ENCODE results near the gene TEDC1.

TEDC1 gene

DNA sequence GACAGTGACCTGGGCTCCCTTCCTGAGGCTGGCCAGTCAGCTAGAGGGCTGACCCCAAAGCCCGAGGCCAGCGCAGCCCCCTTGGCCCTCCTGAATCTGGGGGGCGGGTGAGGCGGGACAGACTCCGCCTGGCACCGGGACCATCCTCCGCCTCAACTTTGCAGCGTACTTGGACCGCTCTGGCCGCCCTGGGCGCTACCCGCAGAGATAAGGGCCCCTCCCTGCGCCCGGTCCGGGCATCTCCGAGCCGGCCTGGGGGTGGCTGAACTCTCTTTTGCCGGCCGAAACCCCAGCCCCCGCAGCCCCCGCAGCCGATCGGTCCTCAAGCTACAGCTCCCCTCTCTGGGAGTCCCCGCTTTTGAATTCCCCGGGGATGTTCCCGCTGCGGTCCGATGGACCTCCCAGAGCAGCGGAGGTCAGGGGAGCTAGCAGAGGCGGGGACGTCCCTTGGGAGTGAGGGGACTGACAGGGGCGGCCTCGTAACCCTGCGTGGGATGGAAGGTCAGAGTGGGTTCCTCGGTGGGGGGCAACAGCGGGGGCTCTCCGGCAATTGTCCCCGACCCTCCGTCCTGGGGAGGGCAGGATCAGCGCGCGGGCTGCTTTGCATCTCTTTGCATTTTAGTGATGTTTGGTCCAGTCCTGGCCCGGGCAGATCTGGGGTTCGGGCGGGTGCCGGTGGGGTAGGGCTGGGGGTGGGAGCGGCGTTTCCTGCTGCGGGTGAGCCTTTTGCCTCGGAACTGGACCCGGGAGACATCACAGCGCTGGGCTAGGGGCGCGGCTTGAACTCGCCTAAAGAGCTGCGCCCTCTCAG, 4.7 kb upstream of the TEDC1 start, which contains the start of gene CRIP1:
CRIP1 (plus strand) TSS at position 724 of the 811 bp plus-strand sequence. CDS start 374 bp downstream, outside the sequence.
- DNase-seq: no peak

DNA sequence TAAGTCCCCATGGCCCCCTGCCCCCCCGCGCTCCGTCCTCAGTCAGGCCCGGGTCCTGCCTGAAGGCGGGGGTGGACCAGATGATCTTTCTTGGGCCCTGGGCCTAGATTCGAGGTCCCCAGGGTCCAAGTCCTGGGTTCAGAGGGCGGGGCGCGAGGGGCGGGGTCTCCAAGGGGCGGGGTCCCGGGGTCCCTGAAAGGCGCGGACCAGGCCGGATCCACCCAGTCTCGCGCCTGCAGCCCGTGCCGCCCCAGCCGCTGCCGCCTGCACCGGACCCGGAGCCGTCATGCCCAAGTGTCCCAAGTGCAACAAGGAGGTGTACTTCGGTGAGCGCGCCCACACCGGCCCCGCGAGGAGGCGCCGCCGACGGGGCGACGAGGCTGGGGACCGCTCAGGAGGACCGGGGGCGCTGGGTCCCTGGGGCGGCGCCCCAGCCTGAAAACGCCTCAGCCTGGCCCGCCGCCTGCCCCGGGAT, 4.0 kb upstream of the TEDC1 start:
- DNase-seq: peak; percentile 77

DNA sequence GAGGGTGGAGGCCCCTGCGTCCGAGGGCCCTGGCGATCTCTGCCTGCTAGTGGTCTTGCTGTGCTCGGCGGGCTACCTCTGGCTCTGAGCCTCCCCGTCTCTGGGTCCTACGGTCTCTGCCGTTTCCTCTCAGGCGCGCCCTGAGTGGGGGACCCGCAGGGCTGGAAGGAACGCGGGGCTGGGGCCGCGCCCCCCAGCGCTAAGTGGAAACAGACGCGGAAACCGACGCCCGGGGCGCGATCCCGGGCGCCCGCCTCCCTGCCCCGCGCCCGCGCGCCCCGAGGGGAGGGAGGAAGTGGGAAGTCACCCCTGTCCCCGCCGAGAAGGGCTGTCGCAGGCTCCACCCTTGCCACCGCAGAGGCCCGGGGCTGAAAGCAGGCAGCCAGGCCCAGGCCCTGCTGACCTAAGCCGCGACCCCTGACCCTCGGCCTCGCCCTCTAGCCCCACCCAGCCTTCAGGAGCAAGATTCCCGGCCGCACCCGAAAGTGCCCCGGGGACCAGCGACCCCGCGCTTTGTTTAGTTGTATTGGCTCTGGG, 3.5 kb upstream of the TEDC1 start:
- DNase-seq: peak; percentile 81

DNA sequence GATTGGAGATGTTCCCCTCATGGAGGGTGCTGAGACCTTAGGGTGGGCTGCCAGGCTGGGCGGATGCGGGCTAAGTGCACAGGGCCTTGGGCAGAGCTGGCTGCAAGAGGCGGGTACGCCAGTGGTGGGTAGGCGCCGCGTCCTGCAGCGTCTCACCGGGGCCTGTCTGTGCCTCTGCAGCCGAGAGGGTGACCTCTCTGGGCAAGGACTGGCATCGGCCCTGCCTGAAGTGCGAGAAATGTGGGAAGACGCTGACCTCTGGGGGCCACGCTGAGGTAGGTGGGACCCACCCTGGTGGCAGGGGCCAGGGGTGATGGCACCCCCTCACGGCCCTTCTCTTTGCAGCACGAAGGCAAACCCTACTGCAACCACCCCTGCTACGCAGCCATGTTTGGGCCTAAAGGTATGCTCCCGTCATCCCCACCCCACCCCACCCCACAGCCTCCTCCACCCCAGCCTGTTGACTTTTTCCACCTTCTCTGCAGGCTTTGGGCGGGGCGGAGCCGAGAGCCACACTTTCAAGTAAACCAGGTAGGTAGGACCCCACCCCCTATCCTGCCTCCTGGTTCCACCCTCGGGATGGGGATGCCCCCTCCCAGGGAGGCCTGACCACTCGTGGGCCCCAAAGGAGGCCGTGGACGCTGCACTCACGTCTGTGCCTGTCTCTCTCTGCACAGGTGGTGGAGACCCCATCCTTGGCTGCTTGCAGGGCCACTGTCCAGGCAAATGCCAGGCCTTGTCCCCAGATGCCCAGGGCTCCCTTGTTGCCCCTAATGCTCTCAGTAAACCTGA, 2.9 kb upstream of the TEDC1 start:
- peak; percentile 67 for DNase-seq

DNA sequence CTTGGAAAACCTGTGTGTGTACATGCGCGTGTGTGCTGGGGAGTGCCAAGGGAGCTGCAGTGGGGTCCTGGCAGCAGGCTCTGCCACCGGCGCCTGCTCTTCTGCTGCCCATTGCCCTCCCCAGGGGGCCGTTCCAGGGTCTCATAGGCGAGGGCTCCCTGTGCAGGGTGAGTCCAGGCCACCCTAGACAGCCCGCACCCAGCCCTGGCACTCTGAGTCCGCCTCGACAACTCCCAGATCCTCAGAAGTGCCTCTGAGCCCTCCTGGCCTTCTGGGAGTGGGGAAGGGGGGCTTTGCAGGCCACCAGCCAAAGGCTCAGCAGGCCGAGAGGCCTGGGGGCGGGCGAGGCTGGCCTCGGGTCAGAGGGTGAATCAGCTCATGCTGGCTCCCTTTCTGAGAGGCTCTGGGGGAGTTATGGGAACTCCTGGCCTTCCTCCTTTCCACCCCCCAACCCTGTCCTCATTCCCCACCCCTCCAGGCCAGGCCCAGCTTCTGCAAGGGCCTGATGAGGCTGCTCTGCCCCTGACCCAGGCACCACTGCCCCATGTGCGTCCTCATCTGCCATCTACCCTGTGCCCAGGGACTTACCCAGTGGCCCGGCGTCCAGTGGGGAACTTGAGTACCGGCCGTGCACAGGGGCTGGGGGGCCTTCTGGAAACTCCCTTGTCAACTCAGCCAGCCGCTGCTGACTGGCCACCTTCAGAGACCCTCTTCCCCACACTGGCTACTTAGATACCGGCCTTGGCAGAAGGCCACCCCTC, 2.1 kb upstream of the TEDC1 start:
- peak; percentile 47 for DNase-seq

DNA sequence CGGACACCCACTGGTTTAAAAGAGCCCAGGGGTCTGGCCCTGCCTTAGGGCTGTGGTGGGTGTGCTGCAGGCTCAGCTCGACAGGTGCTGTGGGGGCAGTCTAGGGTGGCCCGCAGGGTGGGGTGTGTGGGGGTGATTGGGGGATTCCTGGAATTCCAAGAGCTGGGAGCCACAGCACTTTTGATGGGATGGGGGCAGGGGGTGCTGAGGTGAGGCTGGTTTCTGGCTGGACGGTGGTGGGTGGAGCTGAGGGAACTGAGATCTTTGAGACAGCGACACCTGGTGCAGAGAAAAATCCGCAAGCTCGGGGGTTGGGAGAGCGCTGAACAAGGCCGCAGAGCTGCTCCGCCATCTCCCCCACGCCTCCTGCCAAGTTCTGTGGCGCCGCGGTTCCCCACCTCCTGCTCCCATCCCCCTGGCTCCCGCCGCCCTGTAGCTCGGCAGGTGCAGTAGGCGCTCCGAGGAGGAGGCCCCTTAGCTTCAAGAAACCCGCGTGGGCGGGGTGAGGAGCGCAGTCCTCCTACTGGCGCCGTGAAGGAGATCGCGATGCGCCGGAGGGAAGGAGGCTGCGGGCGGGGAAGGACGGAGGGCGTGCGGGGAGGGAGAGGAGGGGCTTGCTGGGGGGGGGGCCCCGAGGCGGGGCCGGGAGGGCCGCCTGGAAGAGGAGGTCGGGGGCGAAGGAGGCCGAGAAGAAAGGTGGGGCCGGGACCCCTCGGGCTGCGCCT, 1.3 kb upstream of the TEDC1 start:
- peak; percentile 91 for DNase-seq

DNA sequence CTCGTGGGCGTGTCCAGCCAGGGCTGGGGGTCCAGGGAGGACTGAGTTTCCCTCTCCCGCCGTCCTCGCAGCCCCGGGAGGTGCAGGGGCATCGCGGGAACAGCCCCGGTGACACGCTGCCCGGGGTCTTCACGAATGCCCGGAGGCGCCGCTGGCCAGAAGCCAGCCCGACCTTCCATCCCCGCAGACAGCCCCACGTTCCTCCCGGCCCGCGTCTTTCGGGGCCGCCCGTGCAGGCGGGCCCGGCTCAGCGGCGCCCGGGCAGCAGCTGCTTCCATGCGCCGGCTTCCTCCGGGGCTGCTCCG, 827 bp upstream of the TEDC1 start:
- DNase-seq: no peak

DNA sequence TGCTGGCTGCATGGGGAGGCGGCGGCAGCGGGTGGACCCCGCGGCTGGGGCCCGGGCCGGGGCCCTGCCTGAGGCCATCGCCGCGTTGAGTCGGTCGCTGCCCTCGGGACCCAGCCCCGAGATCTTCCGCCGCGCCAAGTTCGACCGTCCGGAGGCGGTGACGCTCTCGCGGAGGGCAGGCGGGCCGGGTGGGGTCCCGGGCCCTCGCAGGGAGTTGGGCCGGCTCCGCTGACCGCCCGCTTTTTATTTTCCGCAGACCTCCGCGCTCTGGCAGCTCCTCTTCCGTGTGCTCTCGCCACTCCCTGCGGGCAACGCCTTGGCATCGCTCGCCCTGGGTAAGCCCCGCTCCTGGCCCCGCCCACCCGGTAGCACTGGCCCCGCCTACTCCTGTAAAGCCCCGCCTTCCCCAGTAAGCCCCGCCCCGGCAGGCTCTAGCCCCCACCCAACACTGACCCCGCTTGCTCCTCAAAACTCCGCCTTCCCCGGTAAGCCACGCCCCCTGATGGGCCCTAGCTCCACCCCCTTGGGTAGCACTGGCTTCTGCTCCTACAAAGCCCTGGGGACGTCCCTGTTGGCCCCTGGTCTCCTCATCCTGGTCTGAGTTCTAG, 424 bp downstream of the TEDC1 start:
- peak; percentile 90 for DNase-seq

DNA sequence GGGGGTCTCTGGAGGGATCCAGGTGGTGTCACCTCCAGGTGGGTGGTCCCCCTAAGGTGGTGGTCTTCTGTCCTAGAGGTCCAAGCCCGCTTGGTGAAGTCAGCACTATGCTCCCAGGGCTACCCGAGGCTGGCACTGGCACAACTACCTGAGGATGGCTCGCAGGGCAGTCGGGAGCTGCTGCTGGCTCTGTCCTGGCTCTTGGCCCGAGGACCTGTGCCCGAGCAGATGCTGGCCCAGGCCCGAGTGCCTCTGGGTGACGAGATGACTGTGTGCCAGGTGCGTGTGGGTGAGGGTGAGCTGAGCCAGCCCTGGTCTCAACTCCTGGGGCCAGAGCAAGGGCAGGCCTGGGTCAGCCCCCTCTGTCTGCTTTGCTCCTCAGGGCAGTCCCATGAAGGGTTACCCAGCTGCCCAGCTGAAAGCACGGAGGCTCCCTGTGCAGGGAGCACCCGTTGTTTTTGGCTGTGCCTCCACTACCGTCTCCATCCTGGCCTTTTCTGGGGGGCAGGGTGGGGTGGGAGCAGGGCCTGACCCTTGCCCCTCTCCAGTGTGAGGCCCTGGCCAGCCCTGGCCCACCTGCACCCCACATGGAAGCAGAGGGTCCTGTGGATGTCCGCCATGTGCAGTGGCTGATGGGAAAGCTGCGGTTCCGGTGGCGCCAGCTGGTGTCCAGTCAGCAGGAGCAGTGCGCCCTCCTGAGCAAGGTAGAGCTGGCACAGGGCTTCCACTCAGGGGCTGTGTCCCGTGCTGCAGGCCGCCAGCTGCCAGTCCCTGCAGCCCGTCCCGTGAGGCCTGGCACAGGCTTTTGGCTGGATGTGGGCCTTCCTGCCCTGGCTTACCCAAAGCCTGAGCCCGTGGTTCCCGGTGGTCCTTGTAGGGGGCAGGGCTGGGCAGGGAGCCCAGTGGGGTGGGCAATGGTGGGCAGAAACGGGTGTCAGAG, 1.3 kb downstream of the TEDC1 start:
- no peak for DNase-seq

DNA sequence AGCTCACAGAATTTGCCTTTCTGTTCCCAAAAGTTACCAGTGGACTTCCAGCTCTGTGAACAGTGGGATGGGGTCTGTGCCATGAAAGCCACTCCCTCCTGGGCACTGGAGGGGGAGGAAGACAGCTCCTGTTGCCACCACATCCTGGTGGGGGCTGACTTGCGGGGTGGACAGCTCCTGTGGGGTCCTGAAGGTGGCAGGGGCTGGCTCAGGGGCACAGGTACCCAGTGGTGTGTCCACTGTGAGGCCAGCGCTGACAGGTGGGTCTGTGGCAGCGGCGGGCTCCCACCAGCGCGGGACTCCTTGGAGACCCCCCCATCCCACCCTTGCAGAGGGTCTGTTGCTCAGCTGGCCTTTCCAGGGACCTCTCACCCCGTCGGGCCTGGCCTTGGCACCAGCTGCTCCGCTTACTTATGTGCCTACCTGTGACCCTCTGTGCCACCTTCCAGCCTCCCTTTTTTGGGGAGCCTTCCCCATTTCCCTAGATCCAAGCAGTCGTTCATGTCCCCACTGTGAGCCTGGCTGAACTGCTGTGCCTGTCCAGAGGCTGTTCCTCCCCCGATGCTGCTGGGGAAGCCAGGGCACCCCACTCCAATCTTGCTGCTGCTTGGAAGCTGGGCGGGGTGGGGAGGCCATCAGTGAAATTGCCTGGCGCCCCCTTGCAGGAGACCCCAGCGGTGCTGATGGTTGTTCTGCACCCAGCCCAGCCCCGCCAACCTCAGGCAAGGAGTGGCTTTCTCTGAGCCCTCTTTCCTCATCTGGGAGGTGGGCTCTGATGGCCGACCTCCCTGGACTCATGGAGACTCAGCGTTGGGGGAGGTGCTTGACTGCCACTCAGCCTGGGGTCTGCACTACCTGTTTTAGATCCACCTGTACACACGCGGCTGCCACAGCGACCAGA, 2.2 kb downstream of the TEDC1 start:
- DNase-seq: peak; percentile 24

DNA sequence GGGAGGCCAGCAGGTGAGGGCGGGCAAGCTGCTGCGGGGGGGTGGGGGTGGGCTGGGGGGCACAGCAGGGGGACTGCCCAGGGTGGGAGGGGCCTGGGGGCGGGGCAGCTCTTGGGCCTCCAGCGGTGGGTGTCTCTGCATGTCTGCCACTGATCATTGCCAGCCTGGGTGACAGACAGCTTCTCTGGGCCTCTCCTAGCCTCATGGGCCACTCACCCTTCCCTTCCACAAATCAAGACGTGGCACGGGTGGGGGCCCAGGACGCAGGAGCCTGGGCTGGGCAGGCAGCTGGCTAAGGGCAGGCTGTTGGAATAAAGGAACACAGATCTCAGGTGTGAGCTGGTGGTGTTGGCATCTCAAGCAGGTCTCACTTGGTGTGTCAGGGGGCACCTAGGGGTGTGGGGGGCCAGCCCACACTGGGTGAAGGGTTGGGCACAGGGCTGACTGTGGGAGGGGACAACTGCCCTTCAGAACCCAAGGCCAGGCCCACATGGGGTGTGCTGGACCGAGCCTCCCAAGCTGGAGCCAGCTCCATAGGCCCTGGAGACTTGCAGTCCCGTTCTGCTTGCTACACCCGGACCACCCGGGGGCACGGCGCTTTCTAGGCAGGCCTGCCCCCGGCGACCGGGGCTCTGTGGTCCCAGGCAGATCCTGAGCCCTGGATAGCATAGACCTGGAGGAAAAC, 3.0 kb downstream of the TEDC1 start:
- DNase-seq: peak; percentile 17

DNA sequence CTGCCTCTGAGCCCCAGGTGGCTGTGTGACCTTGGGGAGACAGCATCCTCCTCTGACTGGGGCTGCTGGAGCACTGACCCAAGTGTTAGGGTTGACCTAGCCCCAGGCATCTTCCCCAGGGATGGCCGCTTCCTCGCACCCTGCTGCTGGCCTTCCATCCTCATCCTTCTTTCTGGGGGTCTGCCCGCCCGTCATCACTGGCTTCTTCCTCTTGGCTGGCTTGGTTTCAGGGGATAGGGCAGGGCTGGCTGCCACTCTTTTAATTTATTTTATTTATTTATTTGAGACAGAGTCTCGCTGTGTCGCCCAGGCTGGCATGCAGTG, 3.5 kb downstream of the TEDC1 start:
- DNase-seq: peak; percentile 8

DNA sequence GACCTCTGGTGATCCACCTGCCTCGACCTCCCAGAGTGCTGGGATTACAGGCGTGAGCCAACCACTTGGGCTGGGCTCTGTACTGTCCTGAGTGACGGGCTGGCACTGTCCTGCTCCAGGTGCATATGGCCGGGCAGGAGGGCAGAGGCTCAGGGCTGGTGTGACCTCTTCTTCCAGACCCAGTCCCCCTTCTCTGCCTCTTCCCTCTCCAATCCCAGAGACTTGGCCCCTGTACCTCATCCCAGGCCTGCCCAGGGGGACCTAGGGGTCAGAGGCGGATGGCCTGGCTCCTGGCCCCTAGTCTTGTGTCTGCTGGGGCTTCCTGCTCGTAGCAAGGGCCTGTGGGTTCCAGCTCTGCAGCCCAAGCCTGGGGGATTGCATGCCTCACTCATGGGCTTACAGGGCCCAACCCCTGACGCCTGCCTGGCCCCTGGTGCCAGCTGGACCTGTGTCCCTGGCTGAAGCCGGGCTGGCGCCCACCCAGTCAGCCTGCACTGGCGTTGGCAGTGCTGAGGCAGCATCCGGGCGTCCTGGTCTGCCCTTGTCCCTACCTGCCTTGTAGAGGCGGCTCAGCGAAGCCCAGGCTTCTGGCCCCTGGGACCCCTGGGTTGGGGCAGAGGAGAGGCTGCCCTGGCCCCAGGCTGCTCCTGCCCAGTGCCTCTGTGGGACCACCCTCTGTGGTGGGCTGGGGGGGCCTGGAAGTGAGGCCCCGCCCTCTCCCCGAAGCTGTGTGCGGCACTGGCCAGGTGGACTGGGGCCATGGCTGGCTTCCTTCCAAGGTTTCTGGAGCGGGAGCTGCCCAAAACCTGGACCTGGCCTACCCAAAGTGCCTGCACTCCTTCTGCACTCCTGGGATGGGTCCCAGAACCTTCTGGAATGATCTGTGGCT, 4.3 kb downstream of the TEDC1 start:
- peak; percentile 17 for DNase-seq

DNA sequence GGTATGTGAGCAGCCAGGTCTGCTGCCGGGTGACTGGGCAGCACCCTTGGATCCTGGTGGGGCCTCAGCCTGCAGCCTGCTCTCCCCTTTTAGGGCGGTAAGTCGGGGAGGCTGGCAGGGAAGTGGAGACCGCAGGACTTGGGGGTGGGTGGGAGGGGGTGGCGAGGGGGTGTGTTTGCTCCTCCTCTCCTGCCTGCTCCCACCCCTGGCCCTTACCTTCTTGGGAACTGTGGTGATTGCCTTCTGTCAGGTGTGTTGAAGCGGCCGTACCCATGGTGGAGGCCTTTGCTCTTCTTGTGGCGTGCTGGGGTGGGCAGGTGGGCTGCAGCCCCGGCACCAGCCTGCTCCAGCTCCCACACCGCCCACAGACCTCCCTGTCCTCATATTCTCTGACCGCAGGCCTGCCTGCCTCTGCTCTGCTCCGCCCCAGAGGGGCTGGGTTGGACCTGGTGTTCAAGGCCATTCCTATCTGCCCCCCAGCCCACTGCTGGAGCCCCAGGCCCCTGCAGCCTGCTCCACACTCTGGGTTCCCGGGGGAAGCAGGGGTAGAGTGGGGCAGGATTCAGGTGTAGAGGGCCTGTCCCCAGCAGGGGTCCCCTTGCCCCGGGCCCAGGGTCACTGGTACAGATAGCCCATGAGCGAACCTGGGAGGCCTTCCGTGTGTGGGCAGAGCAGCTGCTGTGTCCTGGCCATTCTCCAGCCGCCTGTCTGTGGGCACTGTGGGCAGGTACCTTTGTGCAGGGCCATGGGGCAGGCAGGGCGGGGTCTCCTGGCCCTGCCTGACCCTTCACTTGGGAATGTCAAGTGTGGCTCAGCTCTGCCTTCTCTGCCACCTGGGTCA, 5.2 kb downstream of the TEDC1 start:
- peak; percentile 19 for DNase-seq

DNA sequence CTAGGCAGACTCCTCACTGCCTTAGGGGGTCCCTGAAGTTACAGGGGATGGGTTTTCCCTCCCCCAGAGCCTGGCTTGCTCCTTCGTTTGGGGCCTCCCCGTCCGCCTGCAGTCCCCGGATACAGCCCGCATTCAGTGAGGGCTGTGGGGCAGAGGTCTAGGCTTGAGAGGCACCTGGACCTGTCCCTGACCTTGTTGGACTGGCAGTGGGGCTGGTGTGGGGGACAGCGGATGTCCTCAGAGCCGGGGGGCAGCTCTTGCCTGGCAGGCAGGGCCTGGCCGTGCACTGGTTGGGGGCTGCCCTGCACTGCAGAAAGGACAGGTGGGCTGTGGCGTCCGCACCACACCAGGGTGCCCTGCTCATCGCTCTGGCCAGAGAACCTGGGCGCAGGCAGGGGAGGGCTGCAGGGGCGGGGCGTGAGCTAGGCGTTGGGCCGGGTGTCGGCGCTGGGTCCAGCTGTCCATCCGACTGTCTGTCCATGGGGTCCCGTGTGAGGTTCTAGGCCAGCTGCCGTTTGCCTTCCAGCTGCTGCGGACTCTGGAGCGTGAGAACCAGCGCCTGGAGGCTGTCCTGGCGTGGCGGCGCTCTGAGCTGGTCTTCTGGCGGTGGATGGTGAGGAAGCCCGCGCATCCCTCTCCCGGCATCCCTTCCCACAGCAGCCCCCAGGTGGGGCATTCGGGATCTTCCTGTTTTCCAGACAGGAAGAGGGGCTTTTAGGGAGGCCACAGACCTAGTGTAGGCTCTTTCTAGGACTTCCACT, 6.0 kb downstream of the TEDC1 start:
- DNase-seq: peak; percentile 21

DNA sequence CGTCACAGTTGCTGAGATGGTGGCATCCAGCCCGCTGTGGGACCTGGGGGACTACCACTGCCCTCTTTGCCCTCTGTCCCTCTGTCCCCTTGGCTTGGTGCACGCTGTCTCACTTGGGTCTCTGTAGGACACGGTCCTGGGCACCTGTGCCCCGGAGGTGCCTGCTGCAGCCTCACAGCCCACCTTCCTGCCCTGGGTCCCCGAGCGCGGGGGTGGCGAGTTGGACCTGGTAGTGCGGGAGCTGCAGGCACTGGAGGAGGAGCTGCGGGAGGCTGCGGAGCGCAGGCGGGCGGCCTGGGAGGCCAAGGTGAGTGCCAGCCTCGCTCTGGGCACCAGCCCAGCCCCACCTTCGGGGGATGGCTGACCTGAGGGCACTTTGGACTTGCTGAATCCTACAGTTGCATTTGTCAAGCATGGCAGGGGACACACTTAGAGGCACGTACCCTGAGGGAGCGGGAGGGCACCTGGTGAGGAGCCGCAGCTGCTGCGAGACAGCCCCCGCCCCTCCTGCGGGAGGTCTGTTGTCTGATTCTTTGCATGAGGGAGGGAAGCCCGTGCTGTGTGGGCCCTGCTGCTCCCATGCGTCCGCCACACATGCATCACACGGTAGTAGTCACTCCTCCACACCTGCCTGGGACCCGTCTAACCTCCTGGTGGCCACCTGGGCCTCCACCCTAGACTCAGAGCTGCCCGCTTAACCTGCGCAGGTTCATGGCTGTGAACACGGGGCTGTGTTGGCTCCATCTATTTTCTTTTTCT, 6.8 kb downstream of the TEDC1 start:
- no peak for DNase-seq

Data from activated T-cell treated with anti-CD3 and anti-CD28 coated beads, Interleukin-2, amount 50 U/mL, for 1 hour (primary cell).